GM23248 (cell line): ENCODE results near the gene BRME1.

Source experiments
- EZH2 ChIP-seq: fragments of 200-600 bp; sonication (generic); IDR thresholded peaks from 2 replicates; pipeline ENCODE4 v1.6.1; 2018; ENCODE audit warnings: antibody characterized with exemption, mild to moderate bottlenecking; ENCODE audit not compliant: insufficient read depth, poor library complexity, severe bottlenecking
- EZH2phosphoT487 ChIP-seq: fragments of 200-600 bp; sonication (generic); IDR thresholded peaks from 2 replicates; pipeline ENCODE4 v1.6.1; 2018; ENCODE audit warnings: antibody characterized with exemption, moderate library complexity, mild to moderate bottlenecking, low read depth; ENCODE audit not compliant: insufficient read depth

DNA sequence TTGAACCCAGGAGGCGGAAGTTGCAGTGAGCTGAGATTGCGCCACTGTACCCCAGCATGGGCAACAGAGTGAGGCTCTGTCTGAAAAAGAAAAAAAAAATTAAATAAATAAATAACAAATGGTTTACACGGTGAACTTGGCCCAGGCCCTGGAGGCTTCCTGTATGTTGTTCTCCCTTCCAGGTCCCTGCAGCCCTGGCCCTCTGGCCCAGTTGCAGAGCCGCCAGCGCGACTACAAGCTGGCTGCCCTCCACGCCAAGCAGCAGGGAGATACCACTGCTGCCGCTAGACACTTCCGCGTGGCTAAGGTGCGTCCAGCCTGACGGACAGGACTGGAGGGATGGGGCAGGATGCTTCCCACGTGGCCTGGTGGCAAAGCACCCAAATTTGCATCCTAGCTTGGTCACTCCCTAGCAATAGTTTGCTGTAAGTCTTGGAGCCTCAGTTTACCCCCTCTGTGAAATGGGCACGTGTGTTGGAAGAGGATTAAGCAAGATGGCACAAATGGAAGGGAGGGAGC is 12.0 kb upstream of the BRME1 start:
- TF ChIP-seq EZH2phosphoT487 (no peak), EZH2 (no peak)
